Heart right ventricle (tissue), 16 donors: ENCODE measurements around the gene SCO1. TPM values are rescaled to one million over a fixed set of nuclear protein-coding genes. Genes with fewer than 3 reads are reported as not detected.

ENCODE experiments used
- ATAC-seq, 8 donors: fragments of 200-7000 bp; cut with Tn5 transposase; one replicate each; pipeline ENCODE4 v1.9.1; 2020; ENCODE audit warnings: mild to moderate bottlenecking in 8 of 8, moderate library complexity in 8 of 8, moderate number of reproducible peaks in 1 of 8
- DNase-seq, 2 donors: peaks; one replicate each; pipeline ENCODE4 v3.0.0-alpha.2; 2020
- H3K27ac ChIP-seq, 10 donors: fragments of 200-600 bp; sonication (generic) in 2 of 10; one replicate each; pipeline versions ENCODE4 v1.5.0 to v1.8.0; 2020 to 2022; ENCODE audit warnings: mild to moderate bottlenecking in 3 of 10
- H3K27me3 ChIP-seq, 7 donors: fragments of 200-600 bp; one replicate each; pipeline ENCODE4 v1.8.0; 2021 to 2022; ENCODE audit warnings: mild to moderate bottlenecking in 2 of 7
- H3K36me3 ChIP-seq, 9 donors: fragments of 200-600 bp; sonication (generic) in 1 of 9; one replicate each; pipeline versions ENCODE4 v1.5.0 to v1.8.0; 2020 to 2022; ENCODE audit warnings: mild to moderate bottlenecking in 2 of 9
- H3K4me1 ChIP-seq, 9 donors: fragments of 200-600 bp; sonication (generic) in 1 of 9; one replicate each; pipeline versions ENCODE4 v1.5.0 to v1.8.0; 2020 to 2022; ENCODE audit warnings: mild to moderate bottlenecking in 4 of 9
- H3K4me3 ChIP-seq, 10 donors: fragments of 200-600 bp; sonication (generic) in 2 of 10; one replicate each; pipeline versions ENCODE4 v1.5.0 to v1.8.0; 2020 to 2022; ENCODE audit warnings: mild to moderate bottlenecking in 7 of 10, moderate library complexity in 2 of 10
- H3K9me3 ChIP-seq, 11 donors: fragments of 200-600 bp in 10 of 11; sonication (generic) in 2 of 11; one replicate each; pipeline versions ENCODE4 v1.5.0 to v1.8.0; 2013 to 2022; ENCODE audit warnings: mild to moderate bottlenecking in 2 of 11, control low read depth in 1 of 11, moderate library complexity in 1 of 11
- WGBS, 2 donors: extraction: QIAGEN DNeasy Blood & Tissue Kit; methylation state at CpG; one replicate each; pipeline ENCODE4 v1.1.7; 2013; ENCODE audit warnings: inconsistent platforms in 1 of 2; 5-methylcytosine and 5-hydroxymethylcytosine counted together
- intact Hi-C, 10 donors: fragments of 100-400 bp; cut with DNase I; formaldehyde crosslinking; loops; one replicate each; pipeline versions ENCODE4 v1.11.1 to v1.14.2; 2022
- polyA plus RNA-seq, 2 donors: library from polyadenylated mRNA; stranded (reverse); fragments of 200-250 nt; gene quantifications; one replicate each; pipeline ENCODE4 v1.2.3, GENCODE V29; 2013
- total RNA-seq, 10 donors: library from RNA; stranded (reverse); fragmentation: NEBNext Ultra II Directional in 3 of 10; extraction: Animal tissue kit (Norgen Biotek cat#: 25700) in 3 of 10; gene quantifications; one replicate each; pipeline versions ENCODE4 v1.2.1 to v1.2.4, GENCODE V29; 2021 to 2023
- TF ChIP-seq, protein P1 (sequence below), 9 donors: fragments of 200-600 bp; sonication (generic) in 2 of 9; IDR thresholded peaks; one replicate each; pipeline versions ENCODE4 v1.5.0 to v1.8.0; 2021 to 2022; ENCODE audit warnings: antibody characterized with exemption in 9 of 9, mild to moderate bottlenecking in 5 of 9, moderate library complexity in 1 of 9
- donor health status: Arrhythmogenic right ventricular cardiomyopathy.
- donor health status: ischemic (EF 13 %, LVEDD 7.1; RV severe dilation, severe dysfunction).
- donor health status: healthy with polysubstance abuse.
- donor health status: DM: no; HTN: yes; CAD: no.
- donor health status: DM: no; HTN: no; CAD: no.
- donor health status: ischemic (EF 25% LVEDD 6.9; RV normal size, moderate dysfunction).
- donor health status: ischemic (EF 25% LVEDD 5.7; RV mildly dilated, moderate dysfunction).
- donor health status: healthy.
- donor health status: DM: yes; HTN: yes; CAD: no.
- donor health status: Ischemic cardiomyopathy.
- donor health status: ischemic (EF 35%, LVEDD 5.7; RV mildly dilated, moderate dysfunction).
- donor health status: nonischemic (EF 11% LVEDD 7.7; RV severe dilation, severe dysfunction).
- donor health status: DM: yes; HTN: yes; CAD: no.
- donor health status: PGD.
- donor health status: ischemic (EF 29% LVEDD 5.4; RV normal size, mild dysfunction).
- donor health status: nonischemic (EF 23%, LVEDD 6.1; RV moderate dilation, normal function).

SCO1 gene
- total and polyA plus RNA-seq, 12 donors: 4.5 to 43.4 (median 35.7) TPM

DNA sequence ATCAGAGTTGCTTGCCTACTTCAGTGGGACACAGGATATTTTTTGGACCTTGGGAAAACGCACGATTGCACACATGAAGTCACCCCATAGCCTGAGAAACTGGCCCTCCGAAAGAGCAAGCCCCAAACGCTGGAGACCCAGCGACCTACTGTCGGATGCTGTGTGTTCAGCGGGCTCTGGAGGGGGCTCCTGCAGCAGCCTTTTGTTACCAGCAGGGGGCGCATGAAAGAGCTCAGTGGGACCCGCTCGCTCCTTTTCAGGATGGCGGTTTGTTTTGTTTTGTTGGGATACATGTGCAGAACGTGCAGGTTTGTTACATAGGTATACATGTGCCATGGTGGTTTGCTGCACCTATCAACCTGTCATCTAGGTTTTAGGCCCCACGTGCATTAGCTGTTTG lies 68.6 kb downstream of the SCO1 start:
- peaks cover 0 to under 1% (median 0%) of the 10 kb centered on the region in 7 donors for H3K27me3 ChIP-seq
- 82% methylated on average over 13 of the region's 13 CpGs for WGBS, 2 donors
- intact Hi-C loops: no loop called here
- no peaks in the 10 kb centered on the region for H3K9me3 ChIP-seq
- no peak overlapping the region for H3K4me3 ChIP-seq
- TF ChIP-seq, protein P1, sequence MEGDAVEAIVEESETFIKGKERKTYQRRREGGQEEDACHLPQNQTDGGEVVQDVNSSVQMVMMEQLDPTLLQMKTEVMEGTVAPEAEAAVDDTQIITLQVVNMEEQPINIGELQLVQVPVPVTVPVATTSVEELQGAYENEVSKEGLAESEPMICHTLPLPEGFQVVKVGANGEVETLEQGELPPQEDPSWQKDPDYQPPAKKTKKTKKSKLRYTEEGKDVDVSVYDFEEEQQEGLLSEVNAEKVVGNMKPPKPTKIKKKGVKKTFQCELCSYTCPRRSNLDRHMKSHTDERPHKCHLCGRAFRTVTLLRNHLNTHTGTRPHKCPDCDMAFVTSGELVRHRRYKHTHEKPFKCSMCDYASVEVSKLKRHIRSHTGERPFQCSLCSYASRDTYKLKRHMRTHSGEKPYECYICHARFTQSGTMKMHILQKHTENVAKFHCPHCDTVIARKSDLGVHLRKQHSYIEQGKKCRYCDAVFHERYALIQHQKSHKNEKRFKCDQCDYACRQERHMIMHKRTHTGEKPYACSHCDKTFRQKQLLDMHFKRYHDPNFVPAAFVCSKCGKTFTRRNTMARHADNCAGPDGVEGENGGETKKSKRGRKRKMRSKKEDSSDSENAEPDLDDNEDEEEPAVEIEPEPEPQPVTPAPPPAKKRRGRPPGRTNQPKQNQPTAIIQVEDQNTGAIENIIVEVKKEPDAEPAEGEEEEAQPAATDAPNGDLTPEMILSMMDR (IDR thresholded peaks at IDR 0.05): peak in 6 of 9 donors; percentile 9 to 38 (median 14)
- H3K27ac ChIP-seq: no peak overlapping the region
- DNase-seq (no peak), ATAC-seq (no peak)
- H3K4me1 ChIP-seq: no peaks in the 10 kb centered on the region
- H3K36me3 ChIP-seq: peaks cover 0 to 12% (median 0%) of the 10 kb centered on the region in 9 donors

DNA sequence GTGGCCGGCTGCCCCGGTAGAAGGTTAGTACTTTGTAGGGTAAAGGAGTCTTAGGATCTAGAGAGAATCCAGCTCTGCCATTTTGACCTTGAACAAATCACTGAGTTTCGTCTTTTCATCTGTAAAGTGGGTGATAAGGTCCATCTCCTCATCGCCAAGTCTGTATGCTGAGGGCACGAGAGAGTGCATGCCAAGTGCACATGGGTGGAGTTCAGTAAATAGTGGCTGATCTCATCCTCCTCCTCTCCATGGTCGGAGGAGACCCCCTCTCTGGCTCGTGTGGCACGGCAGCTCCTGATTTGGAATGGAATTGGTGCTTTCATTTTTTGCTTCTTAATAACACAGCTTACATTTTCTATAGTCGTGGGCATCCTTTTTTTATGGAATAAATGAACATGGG lies 70.9 kb downstream of the SCO1 start:
- Histone ChIP-seq H3K27me3 (peaks cover 0 to 4% (median 0%) of the 10 kb centered on the region in 7 donors), H3K9me3 (no peaks in the 10 kb centered on the region), H3K4me3 (no peak overlapping the region), H3K27ac (no peak overlapping the region), H3K36me3 (peaks cover 0 to 8% (median 0%) of the 10 kb centered on the region in 9 donors), H3K4me1 (no peaks in the 10 kb centered on the region)
- 75 to 76% methylated on average over 9 of the region's 9 CpGs for WGBS, 2 donors
- intact Hi-C loops: no loop called here
- no peak for ATAC-seq
- TF ChIP-seq, protein P1 (IDR thresholded peaks at IDR 0.05): no peak
- DNase-seq: no peak

DNA sequence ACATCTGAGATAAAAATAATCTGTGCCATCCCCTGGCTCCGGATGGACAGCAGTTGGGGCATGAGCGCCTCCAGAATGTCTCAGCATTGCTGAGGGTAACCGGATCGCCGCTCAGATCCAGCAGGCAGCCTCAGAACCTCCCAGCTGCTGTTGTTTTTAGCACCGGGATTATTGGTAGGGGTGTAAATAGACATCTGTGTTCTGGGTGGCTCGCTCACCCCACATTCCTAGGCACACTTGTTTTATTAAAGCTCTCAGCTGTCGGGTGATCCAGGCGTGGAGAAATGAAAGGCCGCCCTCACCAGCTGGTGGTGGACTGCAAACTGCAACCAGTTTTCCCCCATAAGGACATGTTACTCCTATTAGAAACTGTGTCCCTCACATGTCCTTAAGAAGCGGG lies 72.4 kb downstream of the SCO1 start:
- no peak for ATAC-seq
- Histone ChIP-seq H3K27ac (no peak overlapping the region), H3K4me1 (no peaks in the 10 kb centered on the region), H3K4me3 (no peak overlapping the region), H3K36me3 (peaks cover 0 to 8% (median 0%) of the 10 kb centered on the region in 9 donors), H3K9me3 (no peaks in the 10 kb centered on the region), H3K27me3 (peaks cover 0 to 6% (median 0%) of the 10 kb centered on the region in 7 donors)
- intact Hi-C loops: no loop called here
- TF ChIP-seq, protein P1 (IDR thresholded peaks at IDR 0.05): no peak
- DNase-seq: no peak
- WGBS, 2 donors: 89 to 90% methylated on average over 11 of the region's 11 CpGs

DNA sequence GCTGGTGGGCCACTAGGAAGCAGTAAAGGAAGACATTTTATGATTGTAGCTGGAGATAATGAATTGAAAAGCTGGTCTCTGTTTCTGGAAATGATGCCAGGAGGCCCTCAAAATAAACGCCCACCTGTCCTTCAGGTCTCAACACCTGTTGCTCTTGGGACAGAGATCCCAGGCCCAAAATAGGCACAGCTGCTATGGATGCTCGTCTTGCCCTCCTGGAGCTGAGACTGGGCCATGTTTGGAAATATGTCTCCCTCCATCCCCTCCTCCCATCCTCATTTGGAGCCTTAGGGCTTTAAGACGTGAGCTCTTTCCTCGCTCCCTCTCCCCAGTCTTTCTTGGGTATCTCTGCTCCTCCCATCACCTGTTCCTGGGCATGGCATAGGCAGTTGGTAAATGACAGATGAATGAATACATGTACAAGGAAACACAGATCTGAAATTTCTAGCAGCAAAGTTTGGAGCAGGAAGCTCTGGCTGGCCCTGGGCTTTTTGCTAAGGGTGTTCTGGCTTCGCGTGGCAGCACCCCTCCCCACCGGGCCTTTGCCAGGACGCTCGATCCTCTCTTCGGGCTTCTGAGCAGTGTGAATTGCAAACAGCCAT lies 73.5 kb downstream of the SCO1 start:
- Histone ChIP-seq H3K9me3 (no peaks in the 10 kb centered on the region), H3K36me3 (no peaks in the 10 kb centered on the region), H3K27ac (no peak overlapping the region), H3K4me3 (no peak overlapping the region), H3K4me1 (no peaks in the 10 kb centered on the region), H3K27me3 (peaks cover 0 to 6% (median 0%) of the 10 kb centered on the region in 7 donors)
- WGBS, 2 donors: 89% methylated on average over 10 of the region's 10 CpGs
- DNase-seq (no peak), ATAC-seq (no peak)
- TF ChIP-seq, protein P1 (IDR thresholded peaks at IDR 0.05): no peak
- intact Hi-C loops: no loop called here
